Measurements from ENCODE around the gene ACKR4.
"Not testable (repeated sequence)": the region's sequence is repeated elsewhere in the genome, so short reads cannot be mapped to it uniquely, and the experiment has no call there.

Gene ACKR4

GRCh38 chr3:132594498-132594897 lies 2.6 kb upstream of the ACKR4 start:
- DNase-seq (ENCODE audit: low spot score) = no peak

DNA sequence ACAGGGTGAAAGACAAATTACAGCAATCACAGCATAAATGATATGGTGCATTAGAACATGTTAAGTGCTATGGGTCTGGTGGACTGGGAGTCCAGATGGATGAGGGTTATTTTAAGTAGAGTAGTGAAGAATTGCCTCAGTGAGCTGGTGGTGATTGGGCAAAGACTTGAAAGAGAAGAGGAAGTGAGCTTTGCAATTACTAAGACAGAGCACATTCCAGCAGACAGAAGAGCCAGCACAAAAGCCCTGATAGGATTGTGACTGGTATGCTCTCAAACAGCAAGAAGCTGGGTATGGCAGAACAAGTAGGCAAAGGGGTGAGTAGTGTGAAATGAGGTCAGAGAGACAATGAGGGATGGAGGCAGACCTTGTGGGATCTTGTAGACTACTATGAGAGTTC lies 2.1 kb upstream of the ACKR4 start:
- DNase-seq (ENCODE audit: low spot score) = no peak

- DNase-seq (ENCODE audit: low spot score) = no peak
Measured at GRCh38 chr3:132596326-132596725, 744 bp upstream of the ACKR4 start.

- DNase-seq (ENCODE audit: low spot score) = no peak
Measured at GRCh38 chr3:132597660-132598059, 590 bp downstream of the ACKR4 start.

DNA sequence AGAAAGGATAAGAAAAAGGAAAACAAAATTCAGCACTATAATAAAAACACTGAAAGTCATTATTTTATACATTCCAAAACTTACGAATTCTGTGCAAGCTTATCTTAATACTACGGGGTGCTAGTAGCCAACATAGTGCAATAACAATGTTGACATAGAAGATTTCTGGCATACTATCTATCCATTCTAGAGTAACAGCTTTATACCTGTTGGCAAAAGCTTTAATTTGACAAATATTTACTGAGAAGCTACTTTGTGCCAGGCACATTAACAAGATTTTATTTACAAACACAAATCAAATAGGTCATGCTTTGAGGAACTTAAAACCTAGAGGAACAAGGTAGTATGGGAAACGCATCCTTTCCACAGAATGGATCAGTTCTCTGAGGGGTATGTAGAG lies 1.1 kb downstream of the ACKR4 start:
- DNase-seq (ENCODE audit: low spot score) = no peak

DNA sequence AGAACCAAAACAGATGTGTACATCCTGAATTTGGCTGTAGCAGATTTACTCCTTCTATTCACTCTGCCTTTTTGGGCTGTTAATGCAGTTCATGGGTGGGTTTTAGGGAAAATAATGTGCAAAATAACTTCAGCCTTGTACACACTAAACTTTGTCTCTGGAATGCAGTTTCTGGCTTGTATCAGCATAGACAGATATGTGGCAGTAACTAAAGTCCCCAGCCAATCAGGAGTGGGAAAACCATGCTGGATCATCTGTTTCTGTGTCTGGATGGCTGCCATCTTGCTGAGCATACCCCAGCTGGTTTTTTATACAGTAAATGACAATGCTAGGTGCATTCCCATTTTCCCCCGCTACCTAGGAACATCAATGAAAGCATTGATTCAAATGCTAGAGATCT lies 3.5 kb downstream of the ACKR4 start:
- DNase-seq (ENCODE audit: low spot score) = not testable (repeated sequence)

DNA sequence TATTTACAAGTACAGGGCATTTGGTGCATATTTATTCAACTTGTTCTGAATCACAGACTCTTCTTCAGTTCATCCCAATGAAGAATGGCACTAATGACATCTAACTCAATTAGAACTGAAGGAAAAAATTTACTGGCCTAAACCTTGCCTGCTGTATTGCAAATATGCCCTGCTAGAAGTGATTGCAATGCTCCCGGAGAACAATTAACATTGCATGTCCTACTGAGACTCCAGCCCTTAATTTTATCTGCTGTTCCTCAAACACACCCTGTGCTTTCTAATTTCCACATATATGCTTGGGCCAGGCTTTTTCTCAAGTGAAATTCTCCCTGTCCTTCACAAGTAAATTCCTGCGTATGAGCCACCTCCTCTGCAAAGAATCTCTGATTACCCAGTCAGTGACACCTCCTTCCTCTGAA lies 8.3 kb downstream of the ACKR4 start:
- no peak for DNase-seq (ENCODE audit: low spot score)

DNA sequence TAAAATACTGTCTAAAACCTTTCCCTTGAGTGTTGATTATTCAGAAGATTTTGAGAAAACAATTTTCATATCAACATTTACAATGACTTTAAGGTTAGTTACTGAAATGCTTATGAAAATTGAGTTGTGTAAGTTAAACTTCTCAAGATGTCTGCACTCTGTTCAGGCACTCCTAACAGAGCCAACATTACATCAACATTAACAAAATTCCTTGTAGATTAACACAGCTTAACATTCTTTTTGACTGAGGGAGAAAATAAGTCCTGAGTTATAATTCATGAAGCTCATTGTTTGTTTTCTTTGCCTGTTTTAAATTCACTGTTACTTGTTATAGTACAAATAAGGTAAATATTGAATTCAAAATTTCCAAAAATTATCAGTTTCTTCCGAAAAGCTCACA lies 9.0 kb downstream of the ACKR4 start:
- no peak for DNase-seq (ENCODE audit: low spot score)

DNA sequence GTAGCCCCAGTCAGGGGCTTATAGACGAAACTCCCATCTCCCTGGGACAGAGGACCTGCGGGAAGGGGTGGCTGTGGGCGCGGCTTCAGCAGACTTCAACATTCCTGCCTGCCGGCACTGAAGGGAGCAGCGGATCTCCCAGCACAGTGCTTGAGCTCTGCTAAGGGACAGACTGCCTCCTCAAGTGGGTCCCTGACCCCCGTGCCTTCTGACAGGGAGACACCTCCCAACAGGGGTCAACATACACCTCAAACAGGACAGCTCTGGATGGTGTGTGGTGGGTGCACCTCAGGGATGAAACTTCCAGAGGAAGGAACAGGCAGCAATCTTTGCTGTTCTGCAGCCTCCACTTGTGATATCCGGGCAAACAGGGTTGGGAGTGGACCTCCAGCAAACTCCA lies 9.6 kb downstream of the ACKR4 start:
- not testable (repeated sequence) for DNase-seq (ENCODE audit: low spot score)

DNA sequence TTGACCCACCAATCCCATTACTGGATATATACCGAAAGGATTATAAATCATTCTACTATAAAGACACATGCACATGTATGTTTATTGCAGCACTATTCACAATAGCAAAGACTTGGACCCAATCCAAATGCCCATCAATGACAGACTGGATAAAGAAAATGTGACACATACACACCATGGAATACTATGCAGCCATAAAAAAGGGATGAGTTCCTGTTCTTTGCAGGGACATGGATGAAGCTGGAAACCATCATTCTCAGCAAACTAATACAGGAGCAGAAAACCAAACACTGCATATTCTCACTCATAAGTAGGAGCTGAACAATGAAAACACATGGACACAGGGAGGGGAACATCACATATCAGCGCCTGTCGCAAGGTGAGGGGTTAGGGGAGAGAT lies 18.2 kb downstream of the ACKR4 start:
- DNase-seq (ENCODE audit: low spot score) = not testable (repeated sequence)

DNA sequence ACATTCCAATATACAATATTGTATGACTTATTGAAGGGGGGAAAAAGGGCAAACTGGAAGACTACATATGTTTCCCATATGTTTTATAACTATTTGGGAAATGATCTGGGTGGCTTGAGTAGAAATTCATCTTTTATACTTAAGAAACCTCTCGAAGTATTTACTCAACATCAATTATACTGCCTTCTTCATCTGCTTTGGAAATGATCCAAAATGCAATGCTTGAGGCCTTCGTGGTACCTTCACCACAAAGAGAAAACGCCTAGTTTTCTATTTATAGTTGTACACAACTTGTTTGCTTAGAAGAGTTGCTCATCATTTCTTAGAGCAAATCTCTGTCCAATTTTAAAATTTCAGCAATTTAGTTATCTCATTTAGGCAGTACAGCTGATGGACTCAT lies 18.8 kb downstream of the ACKR4 start:
- DNase-seq (ENCODE audit: low spot score) = no peak

DNA sequence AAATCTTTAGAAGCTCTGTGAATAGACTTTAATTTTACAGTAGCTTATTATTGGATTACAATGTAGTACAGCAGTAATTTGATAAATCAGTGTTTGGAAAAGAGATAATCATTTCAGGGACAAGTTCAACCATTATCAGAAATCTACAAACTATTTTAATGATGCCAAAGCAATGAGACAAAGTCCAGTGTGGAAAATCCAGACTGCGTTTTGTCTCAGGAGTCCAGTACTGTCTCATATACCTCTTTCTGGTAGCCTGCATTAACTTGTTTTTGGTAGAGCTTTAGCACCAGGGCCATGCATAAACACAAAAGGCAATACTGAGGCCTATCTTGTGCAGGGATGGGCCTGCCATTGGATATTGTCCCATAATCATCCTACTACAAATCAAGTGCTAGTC lies 19.7 kb downstream of the ACKR4 start:
- DNase-seq (ENCODE audit: low spot score) = no peak

DNA sequence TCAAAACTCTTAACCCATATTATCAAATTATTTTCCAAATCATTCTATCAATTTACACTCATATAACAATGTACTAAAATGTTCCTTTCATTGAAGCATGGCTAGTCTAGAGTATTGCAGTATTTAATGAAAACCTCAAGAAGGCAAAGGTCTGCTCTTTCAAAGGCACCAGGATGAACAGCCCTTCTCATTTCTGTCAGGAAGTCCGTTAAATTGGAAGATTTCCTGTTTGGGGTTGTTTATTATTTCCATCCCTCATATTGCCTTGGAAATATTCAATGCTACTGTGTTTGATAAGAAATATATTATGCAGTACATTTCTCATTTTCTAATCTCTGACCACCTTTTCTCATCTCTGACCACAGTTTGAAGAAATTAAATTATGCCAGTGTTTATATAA lies 25.1 kb downstream of the ACKR4 start:
- no peak for DNase-seq (ENCODE audit: low spot score)

DNA sequence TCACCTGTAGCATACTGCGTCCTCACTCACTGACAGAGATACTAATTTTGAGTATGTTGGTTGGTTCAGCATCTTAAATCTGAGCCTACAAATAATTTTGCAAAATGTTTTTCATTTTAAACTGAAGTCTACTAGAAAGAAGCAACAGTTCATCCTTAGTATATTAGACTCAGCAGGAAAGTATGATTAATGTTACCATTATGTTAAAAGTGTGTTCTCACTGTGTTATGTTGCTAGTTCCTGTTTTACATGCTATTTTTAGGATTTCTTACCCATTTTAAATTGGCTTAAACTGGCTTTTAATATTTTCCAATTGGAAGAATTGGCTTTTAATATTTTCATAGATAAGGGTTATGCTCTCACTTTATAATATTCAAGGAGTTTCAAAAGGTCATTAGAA lies 25.7 kb downstream of the ACKR4 start:
- no peak for DNase-seq (ENCODE audit: low spot score)

GRCh38 chr3:132623646-132624045 lies 26.6 kb downstream of the ACKR4 start:
- no peak for DNase-seq (ENCODE audit: low spot score)

- DNase-seq (ENCODE audit: low spot score) = no peak
Measured at GRCh38 chr3:132624790-132625189, 27.7 kb downstream of the ACKR4 start.

DNA sequence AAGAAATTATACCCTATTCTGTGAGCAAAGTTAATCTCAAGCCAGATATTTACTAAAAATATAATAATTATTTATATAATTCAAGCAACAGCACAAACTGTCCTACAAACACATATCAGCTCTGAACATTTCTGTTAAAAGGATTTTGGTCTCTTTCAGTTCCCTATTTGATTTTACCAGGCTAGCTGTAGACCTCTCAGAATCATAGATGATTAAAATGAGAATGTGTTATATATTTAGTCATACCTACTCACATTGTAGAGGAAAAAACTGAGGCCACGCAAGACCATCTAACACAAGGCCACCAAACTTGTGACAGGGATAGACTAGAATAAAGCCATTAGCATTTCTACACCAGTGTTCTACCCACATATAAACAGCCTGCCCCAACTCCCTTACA lies 28.5 kb downstream of the ACKR4 start:
- no peak for DNase-seq (ENCODE audit: low spot score)

DNA sequence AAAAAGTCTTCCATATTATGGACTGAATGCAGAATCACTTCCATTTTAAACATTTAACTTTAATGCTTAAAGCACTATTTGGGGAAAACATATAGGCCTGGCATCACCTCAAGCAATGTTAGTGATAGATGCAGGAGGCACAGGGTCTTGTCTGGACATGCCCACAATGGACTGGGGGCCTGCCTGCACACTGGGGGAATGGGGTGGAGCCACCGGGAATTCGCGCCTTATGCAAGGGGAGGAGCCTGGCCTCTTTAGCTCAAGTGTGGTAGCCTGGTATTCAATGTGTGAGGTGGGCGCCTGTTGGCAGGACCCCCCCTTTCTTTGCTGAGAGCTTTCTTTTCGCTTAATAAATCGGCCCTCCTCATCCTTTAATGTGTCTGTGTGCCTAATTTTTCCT lies 29.9 kb downstream of the ACKR4 start:
- DNase-seq (ENCODE audit: low spot score) = no peak

- DNase-seq (ENCODE audit: low spot score) = no peak
Measured at GRCh38 chr3:132628157-132628556, 31.1 kb downstream of the ACKR4 start.

DNA sequence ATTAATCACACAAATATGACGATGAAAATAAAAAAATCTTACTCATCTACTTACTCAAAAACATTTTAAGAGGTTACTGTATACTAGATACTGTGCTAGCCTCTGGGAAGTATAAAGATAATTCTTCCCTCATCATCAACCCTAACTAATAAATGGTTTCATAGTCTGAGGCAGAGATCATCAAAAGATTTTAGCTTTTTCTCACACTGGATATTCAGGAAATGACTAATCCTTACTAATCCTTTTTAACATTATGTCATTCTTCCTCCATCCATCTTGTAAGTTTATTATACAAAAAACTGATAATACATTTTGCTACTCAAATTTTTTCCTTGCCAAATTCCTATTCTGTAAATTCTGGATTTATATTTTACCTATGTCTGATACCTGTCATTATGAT lies 32.9 kb downstream of the ACKR4 start:
- DNase-seq (ENCODE audit: low spot score) = no peak

GRCh38 chr3:132630612-132631011 lies 33.5 kb downstream of the ACKR4 start:
- DNase-seq (ENCODE audit: low spot score) = no peak

GRCh38 chr3:132635052-132635451 lies 38.0 kb downstream of the ACKR4 start:
- no peak for DNase-seq (ENCODE audit: low spot score)

- no peak for DNase-seq (ENCODE audit: low spot score)
Measured at GRCh38 chr3:132637590-132637989, 40.5 kb downstream of the ACKR4 start.

DNA sequence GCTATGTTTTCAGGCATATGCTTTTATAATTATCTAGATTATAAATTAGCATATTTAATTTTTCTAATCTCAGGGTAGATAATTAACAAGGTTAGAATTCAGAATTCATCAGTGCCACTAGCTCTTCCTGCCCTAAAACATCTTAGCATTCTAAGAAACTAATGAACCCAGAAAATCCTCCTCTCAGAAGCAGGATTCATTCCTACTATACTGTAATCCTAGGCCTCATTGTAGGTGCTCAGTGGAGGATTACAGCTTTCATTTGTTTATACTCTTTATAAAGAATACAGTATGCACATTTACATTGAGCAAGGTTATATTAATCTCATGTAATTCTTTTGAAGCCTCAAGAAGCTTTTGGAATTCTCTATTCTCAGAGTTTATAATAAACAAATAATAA lies 41.6 kb downstream of the ACKR4 start:
- no peak for DNase-seq (ENCODE audit: low spot score)

- DNase-seq (ENCODE audit: low spot score) = not testable (repeated sequence)
Measured at GRCh38 chr3:132641427-132641826, 44.4 kb downstream of the ACKR4 start.
